Measurements from ENCODE around the gene PHPT1.
"Not testable (repeated sequence)": the region's sequence is repeated elsewhere in the genome, so short reads cannot be mapped to it uniquely, and the experiment has no call there.

PHPT1 gene

GRCh38 chr9:136828474-136829140 is 20.6 kb upstream of the PHPT1 start:
- H3K4me3 ChIP-seq (ENCODE audit: low read length): no peak overlapping the region
- TF ChIP-seq ZNF274 (IDR thresholded peaks at IDR 0.05; ENCODE audit: low read depth, low read length): no peak

- TF ChIP-seq ZNF274 (IDR thresholded peaks at IDR 0.05; ENCODE audit: low read depth, low read length): no peak
- no peak overlapping the region for H3K4me3 ChIP-seq (ENCODE audit: low read length)
Measured at GRCh38 chr9:136829412-136829811, 19.8 kb upstream of the PHPT1 start.

GRCh38 chr9:136829981-136830885 is 19.0 kb upstream of the PHPT1 start:
- TF ChIP-seq ZNF274 (IDR thresholded peaks at IDR 0.05; ENCODE audit: low read depth, low read length): no peak
- H3K4me3 ChIP-seq (ENCODE audit: low read length): no peak overlapping the region

- no peak overlapping the region for H3K4me3 ChIP-seq (ENCODE audit: low read length)
- no peak for TF ChIP-seq ZNF274 (IDR thresholded peaks at IDR 0.05; ENCODE audit: low read depth, low read length)
Measured at GRCh38 chr9:136831002-136831719, 18.0 kb upstream of the PHPT1 start.

GRCh38 chr9:136831720-136832104 is 17.5 kb upstream of the PHPT1 start:
- H3K4me3 ChIP-seq (ENCODE audit: low read length): no peak overlapping the region
- no peak for TF ChIP-seq ZNF274 (IDR thresholded peaks at IDR 0.05; ENCODE audit: low read depth, low read length)

- no peak for TF ChIP-seq ZNF274 (IDR thresholded peaks at IDR 0.05; ENCODE audit: low read depth, low read length)
- no peak overlapping the region for H3K4me3 ChIP-seq (ENCODE audit: low read length)
Measured at GRCh38 chr9:136832581-136832980, 16.6 kb upstream of the PHPT1 start.

- H3K4me3 ChIP-seq (ENCODE audit: low read length): not testable (repeated sequence)
Measured at GRCh38 chr9:136833381-136834048, 15.7 kb upstream of the PHPT1 start.

- no peak for TF ChIP-seq ZNF274 (IDR thresholded peaks at IDR 0.05; ENCODE audit: low read depth, low read length)
- H3K4me3 ChIP-seq (ENCODE audit: low read length): no peak overlapping the region
Measured at GRCh38 chr9:136835162-136835931, 13.9 kb upstream of the PHPT1 start.

- no peak overlapping the region for H3K4me3 ChIP-seq (ENCODE audit: low read length)
- TF ChIP-seq ZNF274 (IDR thresholded peaks at IDR 0.05; ENCODE audit: low read depth, low read length): no peak
Measured at GRCh38 chr9:136835932-136836904, 13.0 kb upstream of the PHPT1 start.

- no peak overlapping the region for H3K4me3 ChIP-seq (ENCODE audit: low read length)
- TF ChIP-seq ZNF274 (IDR thresholded peaks at IDR 0.05; ENCODE audit: low read depth, low read length): no peak
Measured at GRCh38 chr9:136837146-136837855, 11.9 kb upstream of the PHPT1 start.

GRCh38 chr9:136837856-136838277 is 11.3 kb upstream of the PHPT1 start:
- H3K4me3 ChIP-seq (ENCODE audit: low read length): not testable (repeated sequence)

Data from GM08714 (cell line).